HG03196 (cell line): ENCODE results near the gene OSBPL6.
"Not testable (repeated sequence)": the region's sequence is repeated elsewhere in the genome, so short reads cannot be mapped to it uniquely, and the experiment has no call there.

ENCODE experiments used
- ATAC-seq: cut with Tn5 transposase; IDR thresholded peaks from one replicate; pipeline ENCODE4 v1.9.1; 2021; ENCODE audit not compliant: unreplicated experiment

OSBPL6 gene

DNA sequence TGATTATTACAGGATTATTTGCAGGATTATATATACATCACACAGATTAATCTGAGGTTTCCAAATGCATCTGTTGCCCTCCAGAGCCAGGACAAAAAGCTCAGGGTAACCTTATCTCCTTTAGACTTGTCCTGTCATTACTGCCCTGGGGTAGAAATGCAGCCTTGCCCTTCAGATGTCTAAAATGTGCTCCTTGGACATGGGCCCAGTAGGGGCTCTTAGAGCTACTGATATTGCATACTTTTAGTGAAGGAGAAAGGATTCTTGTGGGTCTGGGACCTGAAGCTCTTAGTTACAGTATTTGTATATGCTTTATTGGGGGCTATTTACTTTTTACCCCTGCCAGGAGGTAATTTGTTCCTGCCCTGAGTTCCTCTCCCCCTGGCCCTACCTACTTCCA, 200.5 kb downstream of the OSBPL6 start:
- ATAC-seq, result no peak

DNA sequence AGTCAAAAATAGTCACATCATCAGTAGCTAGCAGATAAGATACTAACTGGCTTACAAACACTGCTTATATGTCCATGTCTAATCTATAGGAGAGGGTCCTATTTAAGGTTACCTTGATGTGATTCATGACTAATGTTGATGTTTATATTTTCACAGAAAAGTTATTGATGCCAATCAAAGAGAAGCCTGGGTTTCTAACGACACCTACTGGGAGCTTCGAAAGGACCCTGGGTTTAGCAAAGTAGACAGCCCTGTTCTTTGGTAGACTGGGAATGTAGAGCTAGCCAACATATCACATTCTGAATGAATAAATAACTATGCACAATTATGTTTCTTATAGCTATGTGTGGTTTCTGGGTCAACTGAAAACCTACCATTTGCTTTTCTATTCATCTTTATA, 201.0 kb downstream of the OSBPL6 start:
- ATAC-seq, result no peak

DNA sequence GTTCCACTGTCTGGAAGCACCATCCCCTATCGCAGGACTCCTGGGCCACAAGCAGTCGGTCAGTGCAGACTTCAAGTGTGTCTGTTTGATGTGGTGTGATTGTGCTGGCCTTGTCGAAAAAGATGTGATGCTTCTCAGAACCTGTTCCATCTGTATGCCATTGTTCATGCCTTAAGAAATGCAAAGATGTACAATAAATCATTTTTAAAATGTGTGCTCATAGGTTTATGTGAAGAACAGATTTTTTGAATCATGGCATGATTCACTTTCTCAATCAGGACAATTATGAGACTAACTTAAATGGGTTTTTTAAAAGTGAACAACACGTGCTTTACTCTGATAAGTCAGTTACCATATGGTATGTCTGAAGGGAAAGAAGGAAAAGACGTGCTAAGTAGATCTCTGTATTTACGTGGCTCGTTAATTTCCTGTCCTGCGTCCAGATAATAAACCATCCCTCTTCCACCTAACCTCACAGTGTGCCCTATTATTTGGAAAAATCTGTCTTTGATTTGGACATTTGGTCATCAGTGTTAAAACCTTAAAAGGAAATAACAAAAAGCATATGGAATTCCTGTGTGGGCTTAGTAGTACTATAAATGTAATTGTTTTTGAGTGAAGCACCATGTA, 201.7 kb downstream of the OSBPL6 start:
- ATAC-seq, result no peak

DNA sequence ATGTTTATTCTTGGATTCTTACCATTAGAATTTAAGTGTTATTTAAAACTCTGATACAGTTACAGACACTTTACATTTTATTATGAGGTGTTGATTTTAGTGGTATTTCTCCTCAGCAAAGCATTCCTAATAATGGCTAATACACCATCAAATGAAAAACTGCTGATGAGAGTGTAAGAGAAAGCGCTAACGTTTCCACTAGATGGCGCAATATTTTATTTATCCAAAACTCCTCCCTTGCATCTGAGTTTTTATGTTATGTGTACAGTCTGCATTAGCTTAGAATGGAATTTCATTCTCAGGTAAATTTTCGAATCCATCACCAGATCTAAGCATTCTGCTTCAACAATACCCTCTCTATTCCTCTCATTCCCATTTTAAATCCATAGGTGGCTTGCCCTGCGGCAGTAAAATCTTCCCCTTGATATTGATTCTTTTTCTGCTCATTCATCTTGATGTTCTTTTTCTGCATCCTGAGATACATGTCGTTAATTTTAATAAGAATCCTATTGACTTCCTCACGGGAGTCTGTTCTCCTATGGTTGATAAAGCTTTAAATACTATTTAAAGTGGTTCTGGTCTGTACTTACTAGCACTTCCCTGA, 202.8 kb downstream of the OSBPL6 start:
- ATAC-seq, result peak; percentile 86

DNA sequence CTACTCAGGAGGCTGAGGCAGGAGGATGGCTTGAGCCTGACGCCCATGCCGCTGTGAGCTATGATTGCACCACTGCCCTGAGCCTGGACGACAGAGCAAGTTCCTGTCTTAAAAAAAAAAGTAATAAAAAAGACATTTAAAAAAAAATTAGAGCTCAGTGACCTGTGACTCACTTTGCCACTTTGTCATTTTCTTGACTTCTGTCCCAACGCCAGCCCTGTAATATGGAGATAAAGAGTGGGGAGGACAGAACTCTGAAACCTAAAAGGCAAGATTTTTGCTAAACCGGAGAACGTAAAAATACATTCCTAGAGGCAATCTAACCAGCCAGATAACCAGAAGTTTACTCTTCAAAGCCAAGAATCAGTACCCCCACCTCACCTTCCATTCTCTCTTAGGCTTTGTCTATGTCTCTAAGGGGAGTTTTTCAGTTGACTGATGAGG, 207.7 kb downstream of the OSBPL6 start:
- no peak for ATAC-seq

DNA sequence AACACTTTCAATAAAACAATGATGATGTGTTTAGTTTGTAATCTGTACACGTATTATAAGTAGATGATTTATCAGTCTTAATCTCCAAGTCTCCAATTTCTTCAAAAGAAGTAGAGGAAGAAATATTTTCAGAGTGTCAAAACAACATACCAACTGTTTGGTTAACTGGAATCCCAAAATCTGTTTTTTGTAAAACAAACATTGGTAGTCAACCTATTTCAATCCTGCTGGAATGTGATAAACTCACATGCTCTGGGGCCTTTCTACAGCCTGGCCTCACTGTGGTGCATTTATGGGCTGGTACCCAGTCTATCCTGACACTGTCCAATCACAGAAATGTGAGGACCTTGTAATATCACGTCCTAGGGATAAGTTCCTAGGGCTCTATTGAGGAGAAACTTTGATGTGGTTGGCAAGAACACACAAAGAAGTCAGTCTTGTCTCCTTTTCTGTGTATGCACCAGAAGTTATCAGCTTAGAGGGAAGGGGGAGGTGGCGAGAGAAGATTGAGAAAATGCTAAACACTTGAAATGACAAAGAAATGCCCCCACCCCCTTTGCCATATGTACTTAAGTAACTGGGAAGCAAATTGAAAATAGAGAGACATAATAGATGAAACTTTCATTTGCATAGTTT, 209.5 kb downstream of the OSBPL6 start:
- ATAC-seq, result peak; percentile 42

DNA sequence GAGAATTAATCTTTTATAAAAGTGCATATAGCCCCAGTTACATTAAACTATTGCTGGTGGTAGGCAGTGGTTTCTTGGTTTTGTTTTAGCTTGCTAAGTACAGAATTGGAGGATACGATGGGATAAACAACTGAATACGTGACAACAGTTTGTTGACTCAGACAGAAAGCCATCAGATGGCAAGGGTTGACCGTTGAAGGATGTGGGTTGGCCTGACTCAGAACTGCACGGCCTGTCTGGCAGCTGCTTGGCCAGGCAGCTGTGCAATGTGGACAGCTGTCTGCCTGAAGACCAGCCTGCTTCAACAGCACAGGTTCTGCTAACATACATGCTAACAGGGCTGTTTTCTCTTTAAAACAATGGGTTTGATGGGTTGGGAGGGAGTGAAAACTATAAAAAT, 210.1 kb downstream of the OSBPL6 start:
- ATAC-seq, result peak; percentile 100

DNA sequence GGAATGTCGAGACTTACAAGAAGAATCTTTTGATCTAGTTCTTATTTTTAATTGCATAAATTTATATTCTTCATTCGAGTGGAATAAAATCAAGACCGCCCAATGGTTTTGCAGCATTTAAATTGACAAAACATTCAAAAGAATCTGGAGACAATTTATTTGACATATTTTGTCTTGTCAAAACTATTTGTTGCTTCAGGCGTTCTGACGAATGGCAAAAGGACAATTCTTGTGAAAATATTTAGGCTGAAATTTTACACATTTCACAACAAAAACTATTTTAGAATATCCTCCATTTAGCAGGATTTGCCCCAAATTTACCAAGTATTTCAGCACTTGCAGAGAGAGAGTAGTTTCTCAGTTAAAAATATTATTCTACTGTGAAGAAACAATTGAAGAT, 214.9 kb downstream of the OSBPL6 start:
- ATAC-seq, result no peak

DNA sequence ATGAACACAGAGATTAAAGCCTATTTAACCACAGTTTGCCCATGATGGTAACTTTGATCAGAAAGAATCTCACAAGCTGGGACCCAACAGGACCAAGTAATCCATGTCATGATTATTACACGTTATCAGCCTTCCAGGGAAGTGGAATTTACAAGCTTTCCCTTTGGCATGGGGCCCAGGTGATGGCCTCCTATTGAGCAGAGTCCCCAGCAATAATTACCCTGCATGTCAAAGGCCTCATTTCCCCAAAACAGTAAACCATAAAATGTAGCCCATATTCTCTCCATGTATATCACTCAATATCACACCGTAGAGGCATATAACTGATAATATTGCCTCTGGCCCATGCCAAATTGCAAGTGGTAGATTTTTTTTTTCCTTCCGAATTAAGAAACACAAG, 217.7 kb downstream of the OSBPL6 start:
- ATAC-seq, result no peak

DNA sequence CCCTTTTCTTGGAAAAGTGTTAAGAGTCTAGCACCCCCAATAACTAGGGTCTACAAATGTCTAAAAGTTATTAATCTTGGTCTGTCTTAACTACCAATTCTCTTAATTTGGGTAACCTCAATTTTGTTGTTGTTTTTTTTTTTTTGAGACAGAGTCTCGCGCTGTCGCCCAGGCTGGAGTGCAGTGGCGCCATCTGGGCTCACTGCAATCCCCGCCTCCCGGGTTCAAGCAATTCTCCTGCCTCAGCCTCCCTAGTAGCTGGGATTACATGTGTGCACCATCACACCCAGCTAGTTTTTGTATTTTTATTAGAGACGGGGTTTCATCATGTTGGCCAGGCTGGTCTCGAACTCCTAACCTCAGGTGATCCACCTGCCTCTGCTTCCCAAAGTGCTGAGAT, 218.1 kb downstream of the OSBPL6 start:
- not testable (repeated sequence) for ATAC-seq

DNA sequence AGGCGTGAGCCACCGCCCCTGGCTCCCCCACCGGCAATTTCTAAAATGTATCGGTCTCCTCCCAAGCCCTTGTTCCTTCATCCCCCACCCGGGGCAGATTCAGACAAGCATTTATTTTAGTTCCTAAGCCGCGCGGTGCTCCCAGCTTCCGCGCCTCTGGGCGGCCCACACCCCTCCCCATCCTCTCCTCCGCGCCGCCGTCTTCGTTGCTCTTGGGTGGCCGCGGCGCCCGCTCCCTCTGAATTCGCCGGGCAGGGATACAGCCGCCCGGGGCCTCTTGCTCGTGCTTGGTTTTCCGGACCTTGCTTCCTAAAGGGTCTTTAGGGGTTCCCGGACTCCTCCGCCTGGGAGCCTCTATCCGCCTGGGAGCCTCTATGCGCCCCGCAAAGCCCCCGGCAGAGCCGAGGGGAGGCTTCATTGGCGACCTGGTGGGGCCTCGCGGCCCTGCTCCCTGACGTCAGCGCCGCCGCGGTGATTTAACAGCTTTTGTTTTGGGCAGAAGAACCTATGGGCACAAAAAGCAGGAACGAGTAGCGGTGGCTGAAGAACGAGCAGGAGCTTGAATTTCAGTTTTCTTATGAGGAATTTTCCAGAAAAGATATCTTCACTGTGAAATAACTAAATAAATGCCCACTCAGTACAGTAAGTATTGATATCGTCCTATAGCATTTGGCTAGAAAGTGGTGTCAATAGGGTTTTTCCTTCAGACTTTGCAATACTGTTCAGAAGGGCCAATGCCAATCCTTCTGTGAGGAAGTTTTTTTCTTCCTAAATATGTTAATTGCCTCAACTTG, 219.4 kb downstream of the OSBPL6 start:
- peak; percentile 72 for ATAC-seq

DNA sequence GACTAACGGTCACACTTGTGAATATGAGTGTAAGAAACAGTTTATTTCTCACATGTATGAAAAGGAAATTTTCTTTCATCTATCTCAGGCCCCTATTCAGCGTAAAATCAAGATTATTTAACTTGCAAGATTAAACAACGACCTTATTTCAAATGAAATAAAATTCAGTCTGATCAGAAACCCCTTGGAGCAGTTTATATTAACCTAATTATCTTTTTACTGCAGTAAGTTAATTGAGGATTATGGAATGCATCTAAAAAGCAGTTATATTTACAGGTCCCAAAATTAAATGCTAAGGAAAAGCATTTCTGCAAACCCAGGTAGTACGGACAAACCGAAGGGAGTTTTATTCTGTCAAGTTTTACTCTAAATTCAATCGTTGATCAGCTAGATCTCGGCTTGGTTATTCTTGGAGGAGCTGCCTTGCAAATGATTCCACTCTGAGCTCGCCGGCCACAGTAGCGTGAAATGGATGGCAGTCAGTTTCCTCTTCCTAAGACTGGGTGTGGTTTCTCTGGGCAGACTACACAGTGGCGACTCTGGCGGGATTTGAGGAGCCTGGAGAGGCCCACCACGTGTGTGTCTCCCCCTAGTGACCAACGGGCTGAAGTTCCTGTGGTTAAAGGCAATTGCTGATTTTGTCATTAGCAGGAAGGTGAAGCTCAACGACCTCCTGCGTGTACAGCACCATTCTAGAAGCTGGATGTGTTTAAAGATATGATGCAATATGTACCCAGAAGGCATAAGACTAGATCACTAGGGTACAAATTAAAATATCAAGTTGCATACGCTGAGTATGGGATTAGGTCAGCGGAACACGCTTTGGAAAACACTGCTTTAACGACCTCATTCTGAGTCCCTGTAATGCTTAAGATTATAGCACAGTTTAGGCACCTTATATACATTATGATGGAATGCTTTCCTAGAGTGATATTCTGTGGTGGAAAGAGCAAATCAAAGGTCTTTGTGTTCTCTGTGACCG, 220.2 kb downstream of the OSBPL6 start:
- ATAC-seq, result peak; percentile 82

DNA sequence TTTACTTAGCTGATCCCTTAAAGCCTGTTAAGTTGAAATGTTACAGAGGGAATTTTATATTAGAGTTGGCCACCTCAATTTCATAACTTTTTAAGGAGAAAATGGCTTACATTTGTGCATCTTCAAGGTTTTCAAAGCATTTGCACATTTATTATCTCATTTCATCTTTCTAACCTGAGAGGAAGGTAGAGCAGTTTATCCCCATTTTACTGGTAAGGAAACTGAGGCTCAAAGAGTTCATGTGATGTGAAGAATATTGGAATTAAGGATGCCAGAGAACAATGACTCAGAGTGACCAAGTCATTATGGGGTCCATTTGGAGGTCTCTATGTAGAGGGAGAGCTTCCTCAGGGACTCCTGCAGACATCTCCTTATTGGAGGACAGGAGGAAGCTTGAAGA, 221.7 kb downstream of the OSBPL6 start:
- no peak for ATAC-seq

DNA sequence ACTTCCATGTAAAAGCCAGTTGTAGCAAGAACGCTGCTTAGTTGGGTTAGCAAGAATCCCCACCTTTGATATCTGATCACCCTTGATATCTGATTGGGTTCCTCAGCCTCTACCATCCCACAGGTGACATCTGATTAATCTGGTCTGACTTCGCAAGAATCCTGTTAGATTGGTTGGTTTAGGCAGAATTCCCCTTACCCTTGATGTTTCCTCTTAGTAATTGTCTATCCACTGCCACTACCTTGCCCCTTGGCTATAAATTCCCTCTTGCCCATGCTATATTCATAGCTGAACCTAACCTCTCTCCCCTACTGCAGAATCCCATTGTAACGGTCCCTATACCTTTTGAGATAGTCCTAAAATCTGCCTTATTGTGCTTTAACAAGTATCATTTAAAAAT, 223.6 kb downstream of the OSBPL6 start:
- no peak for ATAC-seq

DNA sequence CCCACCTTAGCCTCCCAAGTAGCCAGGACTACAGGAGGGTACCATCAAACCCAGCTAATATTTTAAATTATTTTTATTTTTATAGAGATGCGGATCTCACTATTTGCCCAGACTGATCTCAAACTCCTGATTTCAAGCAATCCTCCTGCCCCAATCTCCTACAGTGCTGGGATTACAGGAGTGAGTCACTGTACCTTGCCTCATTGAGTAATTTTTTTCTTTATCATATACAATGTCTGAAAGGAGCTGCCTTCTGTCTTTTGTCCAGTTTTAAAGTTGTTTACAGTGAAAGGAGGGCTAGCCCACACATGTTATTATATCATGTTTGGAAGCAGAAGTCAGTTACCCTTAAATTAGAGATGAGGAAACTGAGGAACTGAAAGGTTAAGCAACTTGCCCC, 224.1 kb downstream of the OSBPL6 start:
- ATAC-seq, result no peak

DNA sequence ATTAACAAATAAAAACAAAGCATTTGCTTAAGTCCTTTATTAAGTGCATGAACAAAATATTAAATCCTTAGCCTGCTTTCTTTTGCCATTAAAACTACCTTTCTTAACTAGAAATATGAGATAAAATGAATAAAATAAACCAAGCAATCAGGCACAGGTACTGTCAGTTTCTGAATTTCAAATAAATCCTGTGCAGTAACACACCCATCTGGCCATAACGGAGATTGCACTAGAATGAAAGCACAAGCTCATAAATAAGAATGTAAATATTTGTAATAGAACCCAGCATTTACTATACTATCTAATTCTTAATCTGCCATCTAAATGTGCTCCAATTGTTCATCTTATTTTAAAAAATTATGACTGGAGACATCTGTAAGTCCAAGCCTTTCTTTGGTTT, 224.8 kb downstream of the OSBPL6 start:
- no peak for ATAC-seq

DNA sequence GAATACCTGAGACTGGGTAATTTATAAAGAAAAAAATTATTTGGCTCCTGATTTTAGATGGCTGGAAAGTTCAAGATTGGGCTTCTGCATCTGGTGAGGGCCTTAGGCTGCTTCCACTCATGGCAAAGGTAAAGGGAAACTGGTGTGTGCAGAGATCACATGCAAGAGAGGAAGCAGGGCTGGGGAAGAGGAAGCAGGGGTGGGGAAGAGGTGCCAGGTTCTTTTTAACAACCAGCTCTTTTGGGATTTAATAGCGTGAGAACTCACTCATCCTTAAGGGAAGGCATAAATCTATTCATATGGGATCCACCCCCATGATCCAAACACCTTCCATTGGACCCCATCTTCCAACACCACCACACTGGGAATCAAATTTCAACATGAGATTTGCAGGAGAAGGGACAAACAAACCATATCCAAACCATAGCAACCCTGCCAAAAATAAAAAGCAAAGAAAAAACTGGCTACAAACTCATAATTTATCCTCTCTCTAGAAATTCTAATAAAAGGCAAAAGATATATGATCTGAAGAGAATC, 226.2 kb downstream of the OSBPL6 start:
- ATAC-seq, result no peak

DNA sequence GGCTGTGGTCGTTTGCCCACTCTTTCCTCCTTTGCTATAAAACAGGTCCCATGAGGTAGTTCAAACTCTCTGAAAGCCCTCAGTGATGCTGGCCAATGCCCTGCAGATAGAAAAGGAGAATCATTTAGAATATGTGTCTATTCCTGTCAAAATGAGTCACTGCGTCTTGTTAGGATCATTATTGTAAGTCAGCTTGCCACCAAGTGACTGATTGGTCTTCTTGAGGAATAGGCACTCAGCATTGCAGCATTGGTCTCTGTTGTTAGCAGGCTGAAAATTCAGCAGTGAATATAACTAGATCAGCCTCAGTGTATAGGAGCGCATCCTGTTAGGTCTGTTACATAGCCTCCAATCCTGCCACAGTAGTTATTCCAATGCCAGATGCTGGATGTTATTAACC, 227.8 kb downstream of the OSBPL6 start:
- ATAC-seq, result no peak

DNA sequence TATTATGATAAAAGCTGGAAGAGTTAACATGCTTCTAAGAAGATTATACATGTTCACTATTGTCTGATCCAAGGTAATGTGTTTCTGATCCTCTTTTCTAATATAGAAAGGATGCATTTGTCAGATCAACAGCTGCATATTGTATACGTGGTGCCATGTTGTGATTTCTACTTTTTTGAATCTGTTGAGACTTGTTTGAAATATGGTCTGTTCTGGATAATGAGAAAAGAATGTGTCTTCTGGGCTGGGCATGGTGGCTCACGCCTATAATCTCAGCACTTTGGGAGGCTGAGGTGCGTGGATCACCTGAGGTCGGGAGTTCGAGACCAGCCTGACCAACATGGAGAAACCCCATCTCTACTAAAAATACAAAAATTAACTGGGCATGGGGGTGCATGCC, 229.4 kb downstream of the OSBPL6 start:
- not testable (repeated sequence) for ATAC-seq

DNA sequence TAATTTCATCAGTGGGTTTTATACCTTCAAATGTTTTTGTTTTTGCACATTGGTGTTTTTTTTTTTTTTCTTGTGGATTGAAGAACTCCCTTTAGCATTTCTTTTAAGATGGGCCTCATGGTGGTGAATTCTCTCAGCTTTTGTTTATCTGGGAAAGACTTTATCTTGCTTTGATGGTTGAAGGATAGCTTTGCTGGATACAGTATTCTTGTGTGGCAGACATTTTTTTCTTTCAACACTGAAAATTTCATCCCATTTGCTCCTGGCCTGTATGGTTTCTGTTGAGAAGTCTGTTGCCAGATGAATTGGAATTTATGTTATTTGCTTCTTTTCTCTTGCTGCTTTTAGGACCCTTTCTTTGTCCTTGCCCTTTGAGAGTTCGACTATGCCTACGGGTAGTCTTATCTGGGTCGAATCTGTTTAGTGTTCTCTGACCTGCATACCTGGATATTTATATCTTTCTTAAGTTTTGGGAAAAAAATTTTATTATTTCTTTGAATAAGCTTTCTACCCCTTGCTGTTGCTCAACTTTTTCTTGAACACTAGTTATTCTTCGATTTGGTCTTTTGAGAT, 231.0 kb downstream of the OSBPL6 start:
- ATAC-seq, result no peak
